Kidney (tissue), 14 donors: ENCODE data around the gene NDNF. TPM values are rescaled to one million over a fixed set of nuclear protein-coding genes. Genes with fewer than 3 reads are reported as not detected.

Source experiments
- DNase-seq, 5 donors: peaks; one replicate each; pipeline ENCODE4 v3.0.0-alpha.2; 2013 to 2020
- FAIRE-seq: peaks from 2 replicates; lab custom pipeline; 2012; peaks lifted over from hg19 to GRCh38; lab: Jason Lieb, UNC
- H3K27ac ChIP-seq, 2 donors: one replicate each; pipeline ENCODE4 v1.7.0; 2013; ENCODE audit warnings: low read depth in 2 of 2, low read length in 2 of 2, inconsistent platforms in 1 of 2
- H3K27me3 ChIP-seq: one replicate; pipeline ENCODE4 v1.7.1; 2013; ENCODE audit warnings: low read length, inconsistent platforms; ENCODE audit not compliant: control insufficient read depth, insufficient read depth
- H3K36me3 ChIP-seq, 3 donors: one replicate each; pipeline versions ENCODE4 v1.7.0 to v1.7.1; 2013; ENCODE audit warnings: low read length in 3 of 3, control low read depth in 1 of 3, inconsistent platforms in 1 of 3; ENCODE audit not compliant: insufficient read depth in 3 of 3, control insufficient read depth in 2 of 3
- H3K4me1 ChIP-seq, 3 donors: one replicate each; pipeline versions ENCODE4 v1.7.0 to v1.7.1; 2013; ENCODE audit warnings: low read length in 3 of 3, inconsistent platforms in 1 of 3, low read depth in 1 of 3; ENCODE audit not compliant: control insufficient read depth in 2 of 3, insufficient read depth in 2 of 3
- H3K4me3 ChIP-seq, 3 donors: one replicate each; pipeline versions ENCODE4 v1.7.0 to v1.8.1; 2013; ENCODE audit warnings: low read length in 3 of 3, control low read depth in 1 of 3, inconsistent platforms in 1 of 3
- H3K9ac ChIP-seq, 3 donors: one replicate each; pipeline versions ENCODE4 v1.7.0 to v1.7.1; 2013; ENCODE audit warnings: low read length in 3 of 3, control low read depth in 1 of 3, inconsistent platforms in 1 of 3
- H3K9me3 ChIP-seq, 3 donors: one replicate each; pipeline versions ENCODE4 v1.7.0 to v1.7.1; 2013; ENCODE audit warnings: low read length in 3 of 3, control low read depth in 1 of 3, inconsistent platforms in 1 of 3; ENCODE audit not compliant: control insufficient read depth in 2 of 3, insufficient read depth in 1 of 3
- intact Hi-C: fragments of 100-400 bp; cut with DNase I; formaldehyde crosslinking; loops from one replicate; pipeline ENCODE4 v1.11.1; 2022
- polyA plus RNA-seq: library from polyadenylated mRNA; stranded (reverse); fragments of 350-450 nt; fragmentation: Illumina TruSeq; extraction: RNeasy Lipid Tissue Mini Kit (QIAGEN cat#74804); gene quantifications from one replicate; pipeline ENCODE4 v1.2.3, GENCODE V29; 2014; ENCODE audit warnings: low read depth, low replicate concordance; ENCODE audit not compliant: insufficient read depth
- total RNA-seq: library from RNA; stranded (reverse); fragmentation: NEBNext Ultra II Directional; extraction: Animal tissue kit (Norgen Biotek cat#: 25700); gene quantifications from one replicate; pipeline ENCODE4 v1.2.1, GENCODE V29; 2021
- TF ChIP-seq, protein P1 (sequence below): IDR thresholded peaks from 3 replicates; pipeline ENCODE4 v1.5.1; 2012; ENCODE audit warnings: mild to moderate bottlenecking, moderate library complexity, borderline replicate concordance; ENCODE audit not compliant: insufficient read depth; ENCODE audit errors: extremely low read depth
- donor health status: control.
- donor health status: control.
- donor health status: control.
- donor health status: control.
- donor health status: control.
- donor health status: DM: yes; HTN: yes; CAD: no.
- donor health status: Normal renal cell carcinoma (clear cell type).

NDNF gene
- total and polyA plus RNA-seq, 2 donors from 2014 or later: 1.6 to 14.7 TPM

DNA sequence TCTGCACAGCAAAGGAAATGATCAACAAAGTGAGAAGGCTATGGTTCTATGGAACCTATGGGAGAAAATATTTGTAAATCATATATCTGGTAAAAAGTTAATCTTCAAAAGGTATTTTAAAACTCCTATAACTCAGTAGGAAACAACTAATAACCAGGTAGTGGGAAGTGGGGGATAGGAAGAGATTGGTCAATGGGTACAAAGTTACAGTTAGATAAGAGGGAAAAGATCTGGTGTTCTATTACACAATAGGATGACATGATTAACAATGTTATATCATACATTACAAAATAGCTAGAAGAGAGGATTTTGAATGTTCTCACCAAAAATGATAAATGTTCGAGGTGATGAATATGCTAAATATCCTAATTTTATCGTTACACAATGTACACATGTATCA, 46.3 kb downstream of the NDNF start:
- Histone ChIP-seq H3K27me3 (no peaks in the 10 kb centered on the region), H3K9ac (no peak overlapping the region), H3K9me3 (no peaks in the 10 kb centered on the region), H3K36me3 (no peaks in the 10 kb centered on the region), H3K4me3 (no peak overlapping the region), H3K27ac (no peak overlapping the region), H3K4me1 (no peaks in the 10 kb centered on the region)
- DNase-seq (no peak), FAIRE-seq (no peak)
- intact Hi-C loops: no loop called here
- TF ChIP-seq, protein P1, sequence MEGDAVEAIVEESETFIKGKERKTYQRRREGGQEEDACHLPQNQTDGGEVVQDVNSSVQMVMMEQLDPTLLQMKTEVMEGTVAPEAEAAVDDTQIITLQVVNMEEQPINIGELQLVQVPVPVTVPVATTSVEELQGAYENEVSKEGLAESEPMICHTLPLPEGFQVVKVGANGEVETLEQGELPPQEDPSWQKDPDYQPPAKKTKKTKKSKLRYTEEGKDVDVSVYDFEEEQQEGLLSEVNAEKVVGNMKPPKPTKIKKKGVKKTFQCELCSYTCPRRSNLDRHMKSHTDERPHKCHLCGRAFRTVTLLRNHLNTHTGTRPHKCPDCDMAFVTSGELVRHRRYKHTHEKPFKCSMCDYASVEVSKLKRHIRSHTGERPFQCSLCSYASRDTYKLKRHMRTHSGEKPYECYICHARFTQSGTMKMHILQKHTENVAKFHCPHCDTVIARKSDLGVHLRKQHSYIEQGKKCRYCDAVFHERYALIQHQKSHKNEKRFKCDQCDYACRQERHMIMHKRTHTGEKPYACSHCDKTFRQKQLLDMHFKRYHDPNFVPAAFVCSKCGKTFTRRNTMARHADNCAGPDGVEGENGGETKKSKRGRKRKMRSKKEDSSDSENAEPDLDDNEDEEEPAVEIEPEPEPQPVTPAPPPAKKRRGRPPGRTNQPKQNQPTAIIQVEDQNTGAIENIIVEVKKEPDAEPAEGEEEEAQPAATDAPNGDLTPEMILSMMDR: no peak

DNA sequence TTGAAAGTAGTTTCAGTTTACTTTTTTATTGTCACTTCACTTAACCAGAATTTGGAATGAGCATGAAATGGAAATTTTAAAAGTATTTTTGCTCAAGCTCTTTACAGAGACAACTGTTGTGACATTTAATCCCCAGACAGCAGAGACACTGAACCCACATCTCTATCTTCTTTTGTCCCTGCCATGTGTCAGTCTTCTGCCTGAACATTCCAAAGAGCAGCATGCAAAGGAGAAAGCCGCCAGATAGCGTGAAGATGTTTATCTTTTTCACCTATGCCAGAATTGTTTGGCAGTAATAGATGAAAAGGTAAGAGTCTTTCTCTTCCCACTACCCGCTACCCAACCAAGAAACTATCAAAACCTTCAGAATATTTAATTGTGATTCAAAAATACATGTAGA, 46.8 kb downstream of the NDNF start:
- DNase-seq: no peak
- FAIRE-seq: no peak
- TF ChIP-seq, protein P1: no peak

DNA sequence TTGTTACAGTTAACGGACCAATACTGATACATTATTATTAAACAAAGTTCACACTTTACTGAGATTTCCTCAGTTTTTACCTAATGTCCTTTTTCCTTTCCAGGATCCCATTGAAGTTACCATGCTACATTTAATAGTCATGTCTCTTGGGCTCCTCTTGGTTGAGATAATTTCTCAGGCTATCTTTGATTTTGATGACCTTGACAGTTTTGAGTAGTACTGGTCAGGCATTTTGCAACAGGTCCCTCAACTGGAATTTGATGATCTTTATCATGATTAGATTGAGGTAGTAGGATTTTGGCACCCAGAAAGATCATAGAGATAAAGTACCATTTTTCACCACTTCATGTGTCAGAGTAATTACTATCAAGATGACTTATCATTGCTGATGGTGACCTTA, 53.8 kb downstream of the NDNF start:
- Histone ChIP-seq H3K9me3 (no peaks in the 10 kb centered on the region), H3K4me1 (no peaks in the 10 kb centered on the region)
- no peak for FAIRE-seq

More for the DNA sequence above, 46.8 kb downstream of the NDNF start:
- H3K36me3 ChIP-seq: no peaks in the 10 kb centered on the region
- no peak overlapping the region for H3K27ac ChIP-seq
- H3K4me3 ChIP-seq: no peak overlapping the region
- H3K9me3 ChIP-seq: no peaks in the 10 kb centered on the region
- no peaks in the 10 kb centered on the region for H3K4me1 ChIP-seq
- intact Hi-C loops: no loop called here
- H3K27me3 ChIP-seq: no peaks in the 10 kb centered on the region
- H3K9ac ChIP-seq: no peak overlapping the region

More for the DNA sequence above, 53.8 kb downstream of the NDNF start:
- Histone ChIP-seq H3K27me3 (no peaks in the 10 kb centered on the region), H3K4me3 (no peak overlapping the region), H3K36me3 (no peaks in the 10 kb centered on the region), H3K9ac (no peak overlapping the region), H3K27ac (no peak overlapping the region)
- TF ChIP-seq, protein P1: no peak
- DNase-seq: no peak
- intact Hi-C loops: no loop called here
